Measurements from ENCODE around the gene DDX1. TPM values are rescaled to one million over a fixed set of nuclear protein-coding genes. Genes with fewer than 3 reads are reported as not detected.

Gene DDX1
- total and polyA plus RNA-seq, 2 of the 4 experiments (the other 2 are of a cell fraction): 73.6 to 74.9 TPM

GRCh38 chr2:15584316-15584715, 7.4 kb upstream of the DDX1 start:
- ATAC-seq (ENCODE audit: low read depth) (no peak), DNase-seq (no peak)
- no peak overlapping the region for H2BK15ac ChIP-seq (ENCODE audit: low read depth, low read length)
- no peak overlapping the region for H3K27ac ChIP-seq (ENCODE audit: insufficient read depth, low read length)
- in situ Hi-C loops (cut with MboI; ENCODE audit: low sequenced_read_pairs): loop anchor here (10.0 to 25.0 kb wide), 3 partner anchors 547 to 1160 kb away; no protein-coding TSS in a partner anchor
- intact Hi-C loops (cut with micrococcal nuclease): no loop called here
- no peak overlapping the region for H3K56ac ChIP-seq (ENCODE audit: extremely low read depth, insufficient read depth, low read length)
- no peaks in the 10 kb centered on the region for H3K9me1 ChIP-seq (ENCODE audit: insufficient read depth, low read length)
- ChIA-PET CTCF (no interaction called here), POLR2A (ENCODE audit: unreplicated experiment) (no interaction called here)
- no peak overlapping the region for H2AK5ac ChIP-seq (ENCODE audit: low read depth, low read length)
- no peak overlapping the region for H3K9ac ChIP-seq (ENCODE audit: low read depth, low read length)
- H3K18ac ChIP-seq (ENCODE audit: low read depth, low read length): no peak overlapping the region
- H4K5ac ChIP-seq (ENCODE audit: low read depth, low read length): no peak overlapping the region
- TF ChIP-seq POLR2A (IDR thresholded peaks at IDR 0.05; ENCODE audit: low read depth, low read length): no peak
- TF ChIP-seq NFE2L2 (IDR thresholded peaks at IDR 0.05; ENCODE audit: low read depth, low read length): no peak
- TF ChIP-seq ELK1 (IDR thresholded peaks at IDR 0.05; ENCODE audit: borderline replicate concordance, low read depth, low read length): no peak
- TF ChIP-seq MXI1 (IDR thresholded peaks at IDR 0.05; ENCODE audit: borderline replicate concordance, low read depth, low read length): no peak
- TF ChIP-seq RAD21 (IDR thresholded peaks at IDR 0.05; ENCODE audit: low read length): no peak
- TF ChIP-seq CHD1 (IDR thresholded peaks at IDR 0.05; ENCODE audit: low read depth, low read length): no peak
- TF ChIP-seq RCOR1 (IDR thresholded peaks at IDR 0.05; ENCODE audit: insufficient replicate concordance, low read length): no peak
- TF ChIP-seq MAZ (IDR thresholded peaks at IDR 0.05; ENCODE audit: borderline replicate concordance, low read depth, low read length): no peak
- no peak for TF ChIP-seq BHLHE40 (IDR thresholded peaks at IDR 0.05; ENCODE audit: low read depth, low read length)
- TF ChIP-seq FOS (IDR thresholded peaks at IDR 0.05; ENCODE audit: low read depth, low read length): no peak
- TF ChIP-seq USF2 (IDR thresholded peaks at IDR 0.05; ENCODE audit: low read depth, low read length): no peak
- no peak for TF ChIP-seq CEBPB (IDR thresholded peaks at IDR 0.05; ENCODE audit: low read depth, low read length)
- H2BK120ac ChIP-seq (ENCODE audit: low read depth, low read length): no peak overlapping the region
- H3K4me2 ChIP-seq (ENCODE audit: low read depth, low read length): no peak overlapping the region
- H3K14ac ChIP-seq (replicated peaks; ENCODE audit: low read depth, low read length): no peak overlapping the region
- H3K4me1 ChIP-seq (ENCODE audit: control insufficient read depth, insufficient read depth, low read length): no peaks in the 10 kb centered on the region
- no peak overlapping the region for H4K8ac ChIP-seq (ENCODE audit: low read depth in 2 of 2, low read length in 2 of 2)
- no peak overlapping the region for H3K4ac ChIP-seq (ENCODE audit: low read depth, low read length)
- no peaks in the 10 kb centered on the region for H4K20me1 ChIP-seq (ENCODE audit: insufficient read depth, low read length)
- peaks cover 3% of the 10 kb centered on the region; the same call in 1 of the 2 replicates for H3K27me3 ChIP-seq (ENCODE audit: control insufficient read depth, insufficient read depth, low read length)
- H3K36me3 ChIP-seq (ENCODE audit: control insufficient read depth, insufficient read depth, low read length): no peaks in the 10 kb centered on the region
- H3K9me3 ChIP-seq (ENCODE audit: control insufficient read depth, insufficient read depth, low read length): no peaks in the 10 kb centered on the region
- dilution Hi-C loops (cut with HindIII; ENCODE audit: low sequenced_read_pairs, unreplicated experiment): no loop called here
- no peak overlapping the region for H3K4me3 ChIP-seq (ENCODE audit: insufficient read depth, low read depth, low read length)
- no peak overlapping the region for H4K91ac ChIP-seq (ENCODE audit: insufficient read depth, low read depth, low read length)
- no peak overlapping the region for H2BK5ac ChIP-seq (ENCODE audit: low read depth, low read length, poor library complexity, severe bottlenecking)
- no peak overlapping the region for H2AFZ ChIP-seq (replicated peaks; ENCODE audit: low read length, poor library complexity)
- H2BK20ac ChIP-seq (ENCODE audit: low read depth, low read length): no peak overlapping the region
- H3K79me1 ChIP-seq (ENCODE audit: low read depth in 1 of 2, low read length in 2 of 2): no peaks in the 10 kb centered on the region
- no peak overlapping the region for H2AK9ac ChIP-seq (replicated peaks; ENCODE audit: low read depth, low read length, poor library complexity)
- no TSS peak for BruUV-seq (replicated peaks)
- no peak overlapping the region for H3K23ac ChIP-seq (ENCODE audit: low read depth, low read length)

Data from IMR-90 (cell line).